Osteocyte (in vitro differentiated cells): ENCODE results near the gene CYTH3. TPM values are rescaled to one million over a fixed set of nuclear protein-coding genes. Genes with fewer than 3 reads are reported as not detected.
"Not testable (repeated sequence)": the region's sequence is repeated elsewhere in the genome, so short reads cannot be mapped to it uniquely, and the experiment has no call there.

Experiments used
- DNase-seq: peaks from one replicate; pipeline ENCODE4 v3.0.0; 2021; ENCODE audit warnings: mixed read lengths; ENCODE audit not compliant: unreplicated experiment; ENCODE audit errors: extremely low spot score
- H3K27ac Mint-ChIP-seq: one replicate; pipeline ENCODE4 v1.8.0; 2021; ENCODE audit warnings: mild to moderate bottlenecking, mixed read lengths; ENCODE audit not compliant: unreplicated experiment
- H3K27me3 Mint-ChIP-seq: one replicate; pipeline ENCODE4 v1.8.0; 2021; ENCODE audit warnings: mixed read lengths; ENCODE audit not compliant: unreplicated experiment
- H3K36me3 Mint-ChIP-seq: one replicate; pipeline ENCODE4 v1.8.0; 2021; ENCODE audit warnings: mixed read lengths; ENCODE audit not compliant: unreplicated experiment
- H3K4me1 Mint-ChIP-seq: one replicate; pipeline ENCODE4 v1.8.0; 2021; ENCODE audit warnings: mixed read lengths; ENCODE audit not compliant: unreplicated experiment
- H3K4me3 Mint-ChIP-seq: one replicate; pipeline ENCODE4 v1.8.0; 2021; ENCODE audit warnings: mild to moderate bottlenecking, moderate library complexity, mixed read lengths; ENCODE audit not compliant: unreplicated experiment
- H3K9me3 Mint-ChIP-seq: one replicate; pipeline ENCODE4 v1.8.0; 2021; ENCODE audit warnings: mixed read lengths; ENCODE audit not compliant: unreplicated experiment
- total RNA-seq: library from RNA; stranded (reverse); gene quantifications from 2 replicates; pipeline ENCODE4 v1.2.1, GENCODE V29; 2021
- TF ChIP-seq, protein P1 (sequence below): fragments of 200-600 bp; sonication (generic); IDR thresholded peaks from 2 replicates; pipeline ENCODE4 v1.5.0; 2021; ENCODE audit warnings: antibody characterized with exemption, mild to moderate bottlenecking, moderate library complexity

Gene CYTH3
- total RNA-seq, 1 donor from 2014 or later = 63.9 TPM

DNA sequence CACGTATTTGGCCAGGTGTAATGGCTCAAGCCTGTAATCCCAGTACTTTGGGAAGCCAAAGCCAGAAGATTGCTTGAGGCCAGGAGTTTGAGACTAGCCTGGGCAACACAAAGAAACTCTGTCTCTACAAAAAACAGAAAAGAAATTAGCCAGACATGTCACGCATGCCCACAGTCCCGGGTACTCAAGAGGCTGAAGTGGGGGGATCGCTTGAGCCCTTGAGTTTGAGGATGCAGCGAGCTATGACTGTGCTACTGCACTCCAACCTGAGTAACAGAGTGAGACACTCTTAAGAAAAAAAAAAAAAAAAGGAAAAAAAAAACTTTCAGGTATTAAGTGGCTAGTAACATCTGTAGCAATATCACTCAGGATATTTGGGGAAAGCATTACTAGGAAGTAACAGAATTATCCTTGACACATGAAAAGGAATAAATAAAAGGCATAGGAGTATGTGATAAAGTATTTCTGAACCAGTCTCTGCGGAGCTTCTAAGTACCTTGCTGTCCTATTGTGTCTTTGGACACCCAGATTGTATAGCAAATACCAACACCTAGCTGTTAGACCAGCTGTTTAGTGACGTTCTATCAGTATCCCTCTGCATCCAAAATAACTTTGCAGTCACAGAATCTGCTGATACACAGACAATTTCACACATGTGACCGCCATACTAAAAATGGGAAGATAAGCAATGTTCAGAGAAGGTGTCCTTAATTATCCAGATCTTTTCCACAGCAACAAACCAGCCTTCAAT is 74.4 kb downstream of the CYTH3 start:
- DNase-seq = no peak
- TF ChIP-seq, protein P1, sequence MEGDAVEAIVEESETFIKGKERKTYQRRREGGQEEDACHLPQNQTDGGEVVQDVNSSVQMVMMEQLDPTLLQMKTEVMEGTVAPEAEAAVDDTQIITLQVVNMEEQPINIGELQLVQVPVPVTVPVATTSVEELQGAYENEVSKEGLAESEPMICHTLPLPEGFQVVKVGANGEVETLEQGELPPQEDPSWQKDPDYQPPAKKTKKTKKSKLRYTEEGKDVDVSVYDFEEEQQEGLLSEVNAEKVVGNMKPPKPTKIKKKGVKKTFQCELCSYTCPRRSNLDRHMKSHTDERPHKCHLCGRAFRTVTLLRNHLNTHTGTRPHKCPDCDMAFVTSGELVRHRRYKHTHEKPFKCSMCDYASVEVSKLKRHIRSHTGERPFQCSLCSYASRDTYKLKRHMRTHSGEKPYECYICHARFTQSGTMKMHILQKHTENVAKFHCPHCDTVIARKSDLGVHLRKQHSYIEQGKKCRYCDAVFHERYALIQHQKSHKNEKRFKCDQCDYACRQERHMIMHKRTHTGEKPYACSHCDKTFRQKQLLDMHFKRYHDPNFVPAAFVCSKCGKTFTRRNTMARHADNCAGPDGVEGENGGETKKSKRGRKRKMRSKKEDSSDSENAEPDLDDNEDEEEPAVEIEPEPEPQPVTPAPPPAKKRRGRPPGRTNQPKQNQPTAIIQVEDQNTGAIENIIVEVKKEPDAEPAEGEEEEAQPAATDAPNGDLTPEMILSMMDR = no peak
- no peak overlapping the region for H3K4me3 Mint-ChIP-seq
- H3K27ac Mint-ChIP-seq = peak overlapping the region; percentile 2
- no peaks in the 10 kb centered on the region for H3K9me3 Mint-ChIP-seq
- peaks cover 58% of the 10 kb centered on the region for H3K4me1 Mint-ChIP-seq
- H3K36me3 Mint-ChIP-seq = peaks cover 1% of the 10 kb centered on the region
- no peaks in the 10 kb centered on the region for H3K27me3 Mint-ChIP-seq

DNA sequence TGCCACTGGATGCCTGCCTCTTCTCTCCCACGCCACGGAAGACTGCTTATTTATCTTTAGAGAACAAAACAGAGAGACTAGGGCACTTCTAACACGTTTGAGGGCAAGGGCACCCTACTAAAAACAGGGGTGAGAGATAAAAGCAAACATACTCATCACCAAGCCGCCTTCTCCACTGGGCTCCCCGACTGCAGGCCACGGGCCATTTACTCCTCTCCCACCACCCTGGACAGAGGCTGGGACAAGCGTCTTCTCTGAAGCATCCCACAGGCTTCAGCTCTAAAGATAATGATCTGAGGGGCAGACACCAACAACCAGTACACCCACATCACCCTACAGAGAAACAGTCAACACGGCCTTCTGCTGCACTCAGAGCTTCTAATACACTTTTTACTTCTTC is 78.7 kb downstream of the CYTH3 start:
- TF ChIP-seq, protein P1 = no peak
- Mint-ChIP-seq H3K4me3 (no peak overlapping the region), H3K27ac (peak overlapping the region; percentile 52), H3K4me1 (peaks cover 42% of the 10 kb centered on the region), H3K36me3 (peaks cover 11% of the 10 kb centered on the region), H3K27me3 (no peaks in the 10 kb centered on the region), H3K9me3 (no peaks in the 10 kb centered on the region)
- no peak for DNase-seq

DNA sequence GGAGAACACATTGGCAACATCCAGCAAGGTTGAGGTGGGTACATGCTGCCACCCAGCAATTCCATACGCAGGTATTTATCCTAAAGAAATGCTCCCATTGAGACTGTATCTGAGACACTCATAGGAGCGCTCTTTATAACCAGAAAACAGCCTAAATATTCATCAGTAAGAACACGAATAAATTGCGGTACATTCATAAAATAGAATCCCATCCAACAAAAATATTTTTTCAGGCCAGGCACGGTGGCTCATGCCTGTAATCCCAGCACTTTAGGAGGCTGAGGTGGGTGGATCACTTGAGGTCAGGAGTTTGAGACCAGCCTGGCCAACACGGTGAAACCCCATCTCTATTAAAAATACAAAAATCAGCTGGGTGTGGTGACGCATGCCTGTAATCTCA is 81.9 kb downstream of the CYTH3 start:
- peaks cover 34% of the 10 kb centered on the region for H3K36me3 Mint-ChIP-seq
- peak overlapping the region; percentile 47 for H3K27ac Mint-ChIP-seq
- not testable (repeated sequence) for DNase-seq

DNA sequence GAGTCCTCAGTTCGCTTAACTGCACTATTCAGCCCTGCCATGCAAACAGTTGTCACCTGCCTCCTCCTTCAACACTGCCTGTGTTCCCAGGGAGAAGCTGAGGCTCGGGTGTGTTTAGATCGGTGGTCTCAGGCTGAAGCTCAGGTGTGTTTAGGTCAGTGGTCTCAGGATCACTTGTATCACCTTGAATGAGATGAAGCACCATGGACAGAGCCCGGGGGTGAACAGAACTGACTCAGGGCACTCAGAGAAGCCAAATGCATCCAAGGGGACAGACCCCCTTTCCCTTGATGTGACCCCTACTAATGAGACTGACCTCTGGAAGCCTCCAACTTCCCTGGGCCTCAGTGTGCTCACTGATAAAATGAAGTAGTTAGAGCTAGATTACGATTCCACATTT is 84.0 kb downstream of the CYTH3 start:
- Mint-ChIP-seq H3K4me3 (no peak overlapping the region), H3K4me1 (peaks cover 16% of the 10 kb centered on the region), H3K27ac (no peak overlapping the region), H3K9me3 (no peaks in the 10 kb centered on the region), H3K36me3 (peaks cover 40% of the 10 kb centered on the region), H3K27me3 (no peaks in the 10 kb centered on the region)
- no peak for DNase-seq
- TF ChIP-seq, protein P1 = no peak

More for the DNA sequence above, 81.9 kb downstream of the CYTH3 start:
- peaks cover 29% of the 10 kb centered on the region for H3K4me1 Mint-ChIP-seq
- H3K4me3 Mint-ChIP-seq, H3K27me3 Mint-ChIP-seq, H3K9me3 Mint-ChIP-seq: not testable (repeated sequence)

DNA sequence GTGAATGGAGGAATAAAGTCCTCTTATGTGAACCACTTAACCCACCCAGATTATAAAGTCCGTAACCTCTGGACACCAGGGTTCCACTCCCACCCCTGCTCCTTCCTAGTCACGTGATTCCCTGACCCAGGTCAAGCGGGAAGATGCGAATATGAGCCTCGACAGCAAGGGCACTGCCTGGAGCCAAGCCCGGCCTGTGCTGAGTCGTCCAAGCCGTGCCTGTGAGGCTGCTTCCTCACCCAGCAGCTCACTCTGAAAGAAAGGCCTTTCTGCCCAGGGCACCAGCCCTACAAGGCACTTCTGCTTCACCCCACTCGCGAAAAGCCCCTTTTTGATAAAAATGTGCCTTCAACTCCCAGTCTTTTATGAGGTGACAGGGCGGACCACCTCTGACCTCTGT is 85.8 kb downstream of the CYTH3 start:
- Mint-ChIP-seq H3K36me3 (peaks cover 49% of the 10 kb centered on the region), H3K9me3 (no peaks in the 10 kb centered on the region), H3K27me3 (no peaks in the 10 kb centered on the region), H3K4me3 (no peak overlapping the region), H3K4me1 (peaks cover 13% of the 10 kb centered on the region), H3K27ac (no peak overlapping the region)
- DNase-seq = no peak
- TF ChIP-seq, protein P1 = no peak
